ENCODE measurements around the gene ESRRA.

ESRRA gene

DNA sequence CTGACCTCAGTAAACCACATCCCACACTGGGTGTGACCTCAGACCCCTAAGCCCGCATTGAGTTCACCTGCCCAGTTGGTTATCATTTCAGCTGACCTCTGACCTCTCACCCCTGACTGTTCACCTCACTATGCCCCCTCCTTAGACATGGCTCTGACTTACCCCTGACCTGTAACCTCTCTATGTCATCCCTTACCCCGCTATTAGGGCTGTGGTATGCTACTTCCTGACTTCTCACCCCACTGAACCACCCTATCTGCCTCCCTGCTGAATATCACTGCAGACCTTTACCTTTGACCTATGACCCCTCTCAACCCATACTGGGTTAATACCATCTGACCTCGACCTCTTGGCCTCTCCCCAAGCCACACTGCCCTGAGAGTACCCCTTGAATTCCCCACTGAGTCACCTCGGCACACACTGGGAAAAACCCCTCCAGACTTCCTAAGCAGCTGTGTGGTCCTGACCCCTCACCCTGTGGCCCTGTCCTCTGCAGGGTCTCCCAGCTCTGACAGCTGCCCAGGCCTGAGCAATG, 45.7 kb upstream of the ESRRA start:
- TF ChIP-seq, protein P1, sequence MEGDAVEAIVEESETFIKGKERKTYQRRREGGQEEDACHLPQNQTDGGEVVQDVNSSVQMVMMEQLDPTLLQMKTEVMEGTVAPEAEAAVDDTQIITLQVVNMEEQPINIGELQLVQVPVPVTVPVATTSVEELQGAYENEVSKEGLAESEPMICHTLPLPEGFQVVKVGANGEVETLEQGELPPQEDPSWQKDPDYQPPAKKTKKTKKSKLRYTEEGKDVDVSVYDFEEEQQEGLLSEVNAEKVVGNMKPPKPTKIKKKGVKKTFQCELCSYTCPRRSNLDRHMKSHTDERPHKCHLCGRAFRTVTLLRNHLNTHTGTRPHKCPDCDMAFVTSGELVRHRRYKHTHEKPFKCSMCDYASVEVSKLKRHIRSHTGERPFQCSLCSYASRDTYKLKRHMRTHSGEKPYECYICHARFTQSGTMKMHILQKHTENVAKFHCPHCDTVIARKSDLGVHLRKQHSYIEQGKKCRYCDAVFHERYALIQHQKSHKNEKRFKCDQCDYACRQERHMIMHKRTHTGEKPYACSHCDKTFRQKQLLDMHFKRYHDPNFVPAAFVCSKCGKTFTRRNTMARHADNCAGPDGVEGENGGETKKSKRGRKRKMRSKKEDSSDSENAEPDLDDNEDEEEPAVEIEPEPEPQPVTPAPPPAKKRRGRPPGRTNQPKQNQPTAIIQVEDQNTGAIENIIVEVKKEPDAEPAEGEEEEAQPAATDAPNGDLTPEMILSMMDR (conservative IDR thresholded peaks at IDR 0.05; ENCODE audit: low read depth, low read length) = no peak
- no peaks in the 10 kb centered on the region for H4K20me1 ChIP-seq (ENCODE audit: insufficient read depth)
- no peak overlapping the region for H3K4me2 ChIP-seq
- H3K4me1 ChIP-seq (ENCODE audit: low read depth, poor library complexity, severe bottlenecking) = no peaks in the 10 kb centered on the region
- H3K79me2 ChIP-seq (ENCODE audit: insufficient read depth, low read depth) = no peaks in the 10 kb centered on the region
- H3K9ac ChIP-seq = no peak overlapping the region
- H3K27me3 ChIP-seq (ENCODE audit: insufficient read depth, low read depth) = no peaks in the 10 kb centered on the region
- no peak overlapping the region for H2AFZ ChIP-seq (ENCODE audit: low read depth)
- H3K4me3 ChIP-seq (IDR thresholded peaks at IDR 0.05; ENCODE audit: insufficient read depth, low read depth, low read length) = no peak overlapping the region
- no peaks in the 10 kb centered on the region for H3K36me3 ChIP-seq (ENCODE audit: insufficient read depth)
- no peak overlapping the region for H3K27ac ChIP-seq

DNA sequence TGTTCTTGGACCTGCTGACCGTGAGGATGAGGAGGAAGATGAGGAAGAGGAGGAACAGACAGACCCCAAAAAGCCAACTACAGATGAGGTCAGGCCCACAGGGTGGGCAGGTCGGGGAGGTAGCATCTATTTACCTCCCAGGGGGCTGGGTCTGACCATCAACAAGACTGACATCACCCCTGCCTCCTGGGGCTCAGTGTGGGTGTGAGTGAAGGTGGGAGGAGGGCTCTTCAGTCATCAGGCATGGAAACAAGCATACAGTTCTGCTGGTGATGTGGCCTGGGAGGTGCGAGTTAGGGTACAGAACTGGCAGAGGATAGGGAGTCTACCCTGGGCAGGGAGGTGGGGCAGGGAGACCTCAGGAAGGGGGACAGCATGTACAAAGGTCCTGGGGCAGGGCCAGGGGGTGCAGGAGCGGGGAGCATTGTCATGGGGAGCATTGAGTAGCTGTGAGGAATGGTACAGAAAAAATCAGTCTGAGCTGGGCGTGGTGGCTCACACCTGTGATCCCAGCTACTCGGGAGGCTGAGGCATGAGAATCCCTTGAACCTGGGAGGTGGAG, 45.1 kb upstream of the ESRRA start:
- Histone ChIP-seq H3K4me3 (IDR thresholded peaks at IDR 0.05; ENCODE audit: insufficient read depth, low read depth, low read length) (no peak overlapping the region), H3K4me2 (no peak overlapping the region), H3K36me3 (ENCODE audit: insufficient read depth) (no peaks in the 10 kb centered on the region), H4K20me1 (ENCODE audit: insufficient read depth) (no peaks in the 10 kb centered on the region), H3K79me2 (ENCODE audit: insufficient read depth, low read depth) (no peaks in the 10 kb centered on the region), H3K4me1 (ENCODE audit: low read depth, poor library complexity, severe bottlenecking) (no peaks in the 10 kb centered on the region), H2AFZ (ENCODE audit: low read depth) (no peak overlapping the region), H3K27me3 (ENCODE audit: insufficient read depth, low read depth) (no peaks in the 10 kb centered on the region), H3K27ac (no peak overlapping the region), H3K9ac (no peak overlapping the region)
- TF ChIP-seq, protein P1 (conservative IDR thresholded peaks at IDR 0.05; ENCODE audit: low read depth, low read length) = no peak

DNA sequence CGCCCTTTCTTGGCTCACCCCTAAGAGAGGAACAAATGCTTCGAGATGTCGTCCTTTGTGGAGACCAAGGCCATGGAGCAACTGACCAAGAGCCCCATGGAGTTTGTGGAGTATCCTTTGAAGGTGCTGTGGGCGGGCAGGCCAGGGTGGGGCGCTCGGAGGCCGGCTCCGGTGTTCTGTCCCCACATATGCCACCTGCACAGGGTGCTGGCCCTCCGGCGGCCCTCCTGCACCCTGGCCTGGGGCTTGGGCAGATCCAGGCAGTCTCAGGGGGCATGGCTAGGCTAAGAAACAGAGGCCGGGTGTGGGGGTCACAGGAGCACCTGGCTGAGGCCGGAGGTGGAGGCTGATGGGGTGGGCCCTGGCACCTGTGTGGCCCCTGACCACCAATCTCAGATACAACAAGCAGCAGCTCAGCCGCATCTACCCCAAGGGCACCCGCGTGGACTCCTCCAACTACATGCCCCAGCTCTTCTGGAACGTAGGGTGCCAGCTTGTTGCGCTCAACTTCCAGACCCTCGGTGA, 43.7 kb upstream of the ESRRA start:
- TF ChIP-seq, protein P1 (conservative IDR thresholded peaks at IDR 0.05; ENCODE audit: low read depth, low read length) = no peak
- Histone ChIP-seq H3K27ac (no peak overlapping the region), H3K27me3 (ENCODE audit: insufficient read depth, low read depth) (no peaks in the 10 kb centered on the region), H4K20me1 (ENCODE audit: insufficient read depth) (no peaks in the 10 kb centered on the region), H3K4me2 (no peak overlapping the region), H3K4me1 (ENCODE audit: low read depth, poor library complexity, severe bottlenecking) (no peaks in the 10 kb centered on the region), H3K36me3 (ENCODE audit: insufficient read depth) (no peaks in the 10 kb centered on the region), H3K9ac (no peak overlapping the region), H3K4me3 (IDR thresholded peaks at IDR 0.05; ENCODE audit: insufficient read depth, low read depth, low read length) (no peak overlapping the region), H3K79me2 (ENCODE audit: insufficient read depth, low read depth) (no peaks in the 10 kb centered on the region), H2AFZ (ENCODE audit: low read depth) (no peak overlapping the region)

DNA sequence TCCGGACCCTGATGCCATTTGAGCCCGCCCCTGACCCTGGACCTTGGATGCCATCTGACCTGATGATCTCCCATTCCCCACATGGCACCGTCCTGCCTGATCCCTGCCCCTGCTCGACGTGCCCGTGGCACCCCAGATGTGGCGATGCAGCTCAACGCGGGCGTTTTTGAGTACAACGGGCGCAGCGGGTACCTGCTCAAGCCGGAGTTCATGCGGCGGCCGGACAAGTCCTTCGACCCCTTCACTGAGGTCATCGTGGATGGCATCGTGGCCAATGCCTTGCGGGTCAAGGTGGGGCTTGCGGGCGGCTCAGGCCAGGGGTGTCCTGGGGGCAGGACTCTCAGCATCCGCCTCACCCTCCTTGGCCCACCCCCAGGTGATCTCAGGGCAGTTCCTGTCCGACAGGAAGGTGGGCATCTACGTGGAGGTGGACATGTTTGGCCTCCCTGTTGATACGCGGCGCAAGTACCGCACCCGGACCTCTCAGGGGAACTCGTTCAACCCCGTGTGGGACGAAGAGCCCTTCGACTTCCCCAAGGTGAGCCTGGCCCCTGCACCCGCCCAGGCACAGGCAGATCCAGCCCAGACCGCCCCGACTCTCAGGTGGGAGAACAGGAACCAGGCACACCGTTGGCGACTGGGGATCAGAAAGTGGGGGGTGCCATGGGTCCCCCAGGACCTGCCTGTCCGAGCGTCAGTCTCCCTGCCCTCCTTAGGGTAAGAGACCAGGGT, 42.9 kb upstream of the ESRRA start:
- Histone ChIP-seq H3K36me3 (ENCODE audit: insufficient read depth) (no peaks in the 10 kb centered on the region), H3K4me1 (ENCODE audit: low read depth, poor library complexity, severe bottlenecking) (no peaks in the 10 kb centered on the region), H2AFZ (ENCODE audit: low read depth) (no peak overlapping the region), H3K4me3 (IDR thresholded peaks at IDR 0.05; ENCODE audit: insufficient read depth, low read depth, low read length) (no peak overlapping the region), H3K9ac (no peak overlapping the region), H4K20me1 (ENCODE audit: insufficient read depth) (no peaks in the 10 kb centered on the region), H3K27ac (no peak overlapping the region), H3K4me2 (no peak overlapping the region), H3K79me2 (ENCODE audit: insufficient read depth, low read depth) (no peaks in the 10 kb centered on the region), H3K27me3 (ENCODE audit: insufficient read depth, low read depth) (no peaks in the 10 kb centered on the region)
- TF ChIP-seq, protein P1 (conservative IDR thresholded peaks at IDR 0.05; ENCODE audit: low read depth, low read length) = no peak
